GM12878 (cell line): ENCODE results near the gene ADD2.

ENCODE experiments used
- BHLHE40 ChIP-seq, 2 experiments: fragments of 450-650 bp in 1 of 2; IDR thresholded peaks; 2 replicates each; pipeline ENCODE4 v1.6.1; 2011 to 2017; ENCODE audit warnings: low read depth in 2 of 2, borderline replicate concordance in 1 of 2, improper control_type of control experiment in 1 of 2, low read length in 1 of 2, mild to moderate bottlenecking in 1 of 2
- CHD2 ChIP-seq: IDR thresholded peaks from 2 replicates; pipeline ENCODE4 v1.6.1; 2011; ENCODE audit warnings: low read depth, low read length, improper control_type of control experiment, borderline replicate concordance
- CREB1 ChIP-seq: IDR thresholded peaks from 2 replicates; pipeline ENCODE4 v1.6.1; 2012; ENCODE audit warnings: low read depth, mild to moderate bottlenecking, inconsistent platforms
- E2F8 ChIP-seq: fragments of 450-650 bp; IDR thresholded peaks from 2 replicates; pipeline ENCODE4 v1.6.1; 2018; ENCODE audit warnings: mild to moderate bottlenecking, low read depth, moderate library complexity; ENCODE audit not compliant: partially characterized antibody
- EZH2 ChIP-seq: IDR thresholded peaks from 2 replicates; pipeline ENCODE4 v1.6.1; 2012; ENCODE audit warnings: low read depth, mild to moderate bottlenecking, control low read depth, inconsistent platforms, low read length, borderline replicate concordance; ENCODE audit not compliant: control insufficient read depth
- NFYB ChIP-seq: IDR thresholded peaks from 2 replicates; pipeline ENCODE4 v1.6.1; 2011; ENCODE audit warnings: low read depth, mild to moderate bottlenecking, low read length, improper control_type of control experiment, moderate library complexity; ENCODE audit not compliant: insufficient read depth
- NR2C2 ChIP-seq: IDR thresholded peaks from 2 replicates; pipeline ENCODE4 v1.6.1; 2011; ENCODE audit warnings: borderline replicate concordance, low read depth; ENCODE audit not compliant: control insufficient read depth, insufficient read length
- POLR2A ChIP-seq: IDR thresholded peaks from 2 replicates; pipeline ENCODE4 v1.6.1; 2011; ENCODE audit warnings: low read depth, mild to moderate bottlenecking, low read length
- SP1 ChIP-seq: IDR thresholded peaks from one replicate; pipeline ENCODE4 v1.6.1; 2011; ENCODE audit warnings: low read depth, low read length
- SPI1 ChIP-seq: IDR thresholded peaks from 2 replicates; pipeline ENCODE4 v1.6.1; 2011; ENCODE audit warnings: low read depth, mild to moderate bottlenecking, low read length, moderate library complexity, borderline replicate concordance; ENCODE audit not compliant: insufficient read depth
- TF ChIP-seq, protein P1 (sequence below): IDR thresholded peaks from 2 replicates; pipeline ENCODE4 v1.6.1; 2012; ENCODE audit warnings: mild to moderate bottlenecking, low read depth, low read length
- TF ChIP-seq, protein P2 (sequence below), 3 experiments: IDR thresholded peaks in 2 of 3; conservative IDR thresholded peaks in 1 of 3; 2 replicates each; pipeline ENCODE4 v1.5.1; 2011; ENCODE audit warnings: low read depth in 3 of 3, low read length in 3 of 3, mild to moderate bottlenecking in 3 of 3, control low read depth in 2 of 3, moderate library complexity in 2 of 3, inconsistent platforms in 1 of 3, mixed read lengths in 1 of 3; ENCODE audit not compliant: control insufficient read depth in 2 of 3, insufficient read depth in 1 of 3; ENCODE audit errors: extremely low read depth in 1 of 3

DNA sequence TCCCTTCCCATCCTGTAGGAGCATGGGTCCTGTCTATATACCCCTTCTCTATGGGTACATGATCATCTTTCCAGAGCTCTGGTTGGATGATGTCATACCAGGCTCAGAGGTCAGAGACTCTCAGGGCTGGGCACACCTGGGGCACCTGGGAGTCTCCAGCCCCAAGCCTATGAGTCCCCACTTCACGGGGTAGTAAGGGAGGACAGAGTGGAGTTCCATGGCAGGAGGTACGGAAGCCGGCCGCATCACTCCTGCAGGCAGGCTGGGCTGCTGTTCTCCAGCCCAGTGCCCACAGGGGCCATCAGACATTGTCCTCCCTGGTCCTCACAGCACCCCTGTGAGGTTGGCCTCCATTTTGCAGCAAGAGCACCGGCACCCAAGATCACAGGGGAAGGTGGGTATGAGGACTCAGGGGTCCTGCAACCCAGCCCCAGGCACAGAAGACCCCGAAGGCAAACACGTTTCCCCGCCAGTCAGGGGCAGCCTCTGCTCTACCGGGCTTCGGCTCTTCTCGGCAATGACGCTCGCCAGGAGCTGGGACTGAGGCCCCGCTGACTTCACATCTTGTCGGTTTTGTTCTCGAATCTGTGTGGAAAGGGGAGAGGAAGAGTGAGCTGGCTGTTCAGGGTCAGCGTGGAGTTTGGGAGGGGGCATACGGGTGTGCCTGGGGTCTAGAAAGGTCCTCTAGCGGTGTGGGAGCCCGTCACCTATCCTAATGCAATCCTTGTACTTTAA is 91.5 kb downstream of the ADD2 start:
- TF ChIP-seq E2F8 = no peak
- TF ChIP-seq SPI1 = no peak
- TF ChIP-seq EZH2 = no peak
- TF ChIP-seq, protein P1, sequence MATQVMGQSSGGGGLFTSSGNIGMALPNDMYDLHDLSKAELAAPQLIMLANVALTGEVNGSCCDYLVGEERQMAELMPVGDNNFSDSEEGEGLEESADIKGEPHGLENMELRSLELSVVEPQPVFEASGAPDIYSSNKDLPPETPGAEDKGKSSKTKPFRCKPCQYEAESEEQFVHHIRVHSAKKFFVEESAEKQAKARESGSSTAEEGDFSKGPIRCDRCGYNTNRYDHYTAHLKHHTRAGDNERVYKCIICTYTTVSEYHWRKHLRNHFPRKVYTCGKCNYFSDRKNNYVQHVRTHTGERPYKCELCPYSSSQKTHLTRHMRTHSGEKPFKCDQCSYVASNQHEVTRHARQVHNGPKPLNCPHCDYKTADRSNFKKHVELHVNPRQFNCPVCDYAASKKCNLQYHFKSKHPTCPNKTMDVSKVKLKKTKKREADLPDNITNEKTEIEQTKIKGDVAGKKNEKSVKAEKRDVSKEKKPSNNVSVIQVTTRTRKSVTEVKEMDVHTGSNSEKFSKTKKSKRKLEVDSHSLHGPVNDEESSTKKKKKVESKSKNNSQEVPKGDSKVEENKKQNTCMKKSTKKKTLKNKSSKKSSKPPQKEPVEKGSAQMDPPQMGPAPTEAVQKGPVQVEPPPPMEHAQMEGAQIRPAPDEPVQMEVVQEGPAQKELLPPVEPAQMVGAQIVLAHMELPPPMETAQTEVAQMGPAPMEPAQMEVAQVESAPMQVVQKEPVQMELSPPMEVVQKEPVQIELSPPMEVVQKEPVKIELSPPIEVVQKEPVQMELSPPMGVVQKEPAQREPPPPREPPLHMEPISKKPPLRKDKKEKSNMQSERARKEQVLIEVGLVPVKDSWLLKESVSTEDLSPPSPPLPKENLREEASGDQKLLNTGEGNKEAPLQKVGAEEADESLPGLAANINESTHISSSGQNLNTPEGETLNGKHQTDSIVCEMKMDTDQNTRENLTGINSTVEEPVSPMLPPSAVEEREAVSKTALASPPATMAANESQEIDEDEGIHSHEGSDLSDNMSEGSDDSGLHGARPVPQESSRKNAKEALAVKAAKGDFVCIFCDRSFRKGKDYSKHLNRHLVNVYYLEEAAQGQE = no peak
- no peak for TF ChIP-seq SP1
- no peak for TF ChIP-seq NFYB
- TF ChIP-seq POLR2A = no peak
- no peak for TF ChIP-seq NR2C2
- TF ChIP-seq BHLHE40 (IDR thresholded peaks at IDR 0.05; ENCODE audit: borderline replicate concordance in 1 of 2, low read depth in 2 of 2, low read length in 1 of 2) = no peak
- no peak for TF ChIP-seq CREB1
- TF ChIP-seq, protein P2, sequence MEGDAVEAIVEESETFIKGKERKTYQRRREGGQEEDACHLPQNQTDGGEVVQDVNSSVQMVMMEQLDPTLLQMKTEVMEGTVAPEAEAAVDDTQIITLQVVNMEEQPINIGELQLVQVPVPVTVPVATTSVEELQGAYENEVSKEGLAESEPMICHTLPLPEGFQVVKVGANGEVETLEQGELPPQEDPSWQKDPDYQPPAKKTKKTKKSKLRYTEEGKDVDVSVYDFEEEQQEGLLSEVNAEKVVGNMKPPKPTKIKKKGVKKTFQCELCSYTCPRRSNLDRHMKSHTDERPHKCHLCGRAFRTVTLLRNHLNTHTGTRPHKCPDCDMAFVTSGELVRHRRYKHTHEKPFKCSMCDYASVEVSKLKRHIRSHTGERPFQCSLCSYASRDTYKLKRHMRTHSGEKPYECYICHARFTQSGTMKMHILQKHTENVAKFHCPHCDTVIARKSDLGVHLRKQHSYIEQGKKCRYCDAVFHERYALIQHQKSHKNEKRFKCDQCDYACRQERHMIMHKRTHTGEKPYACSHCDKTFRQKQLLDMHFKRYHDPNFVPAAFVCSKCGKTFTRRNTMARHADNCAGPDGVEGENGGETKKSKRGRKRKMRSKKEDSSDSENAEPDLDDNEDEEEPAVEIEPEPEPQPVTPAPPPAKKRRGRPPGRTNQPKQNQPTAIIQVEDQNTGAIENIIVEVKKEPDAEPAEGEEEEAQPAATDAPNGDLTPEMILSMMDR (IDR thresholded peaks at IDR 0.05 in 2 of 3, conservative IDR thresholded peaks at IDR 0.05 in 1 of 3; ENCODE audit: control insufficient read depth in 2 of 3, extremely low read depth in 1 of 3, insufficient read depth in 1 of 3, low read depth in 3 of 3, low read length in 3 of 3) = no peak
- no peak for TF ChIP-seq CHD2
